ENCODE data around the gene IFIT1.
A peak's percentile ranks its signal among the peaks of the same experiment; 100 is the strongest.
"Not testable (repeated sequence)": the region's sequence is repeated elsewhere in the genome, so short reads cannot be mapped to it uniquely, and the experiment has no call there.

Gene IFIT1

GRCh38 chr10:89391907-89392756, at the start of gene IFIT1:
Gene IFIT1, plus strand, starts transcription at chr10:89392623. Its CDS starts 90 bp downstream, at chr10:89392713.
- H3K27ac Mint-ChIP-seq = peak within 1 kb of the TSS in 1 of 2 donors; percentile 66
- DNase-seq = no peak
- peaks cover 25% of the 10 kb centered on the region for H3K4me1 Mint-ChIP-seq
- H3K4me3 Mint-ChIP-seq = peak within 1 kb of the TSS; percentile 78 to 81
- no peaks in the 10 kb centered on the region for H3K9me3 Mint-ChIP-seq
- no peaks in the 10 kb centered on the region for H3K27me3 Mint-ChIP-seq
- ATAC-seq = peak; percentile 80

GRCh38 chr10:89343089-89343767, 49.2 kb upstream of the IFIT1 start:
- DNase-seq = no peak
- ATAC-seq = no peak
- Mint-ChIP-seq H3K27ac (no peak overlapping the region), H3K27me3 (peaks cover 66% of the 10 kb centered on the region), H3K4me1 (peaks cover 6% of the 10 kb centered on the region), H3K4me3 (no peak overlapping the region), H3K9me3 (no peaks in the 10 kb centered on the region)

GRCh38 chr10:89344156-89344555, 48.3 kb upstream of the IFIT1 start:
- DNase-seq (no peak), ATAC-seq (no peak)
- Mint-ChIP-seq H3K27ac (no peak overlapping the region), H3K9me3 (no peaks in the 10 kb centered on the region), H3K27me3 (peaks cover 61% of the 10 kb centered on the region), H3K4me3 (no peak overlapping the region), H3K4me1 (peaks cover 6% of the 10 kb centered on the region)

- DNase-seq = no peak
- H3K9me3 Mint-ChIP-seq = no peaks in the 10 kb centered on the region
- H3K27ac Mint-ChIP-seq = no peak overlapping the region
- H3K4me1 Mint-ChIP-seq = peaks cover 8% of the 10 kb centered on the region
- H3K27me3 Mint-ChIP-seq = peaks cover 60% of the 10 kb centered on the region
- no peak overlapping the region for H3K4me3 Mint-ChIP-seq
- no peak for ATAC-seq
Measured at GRCh38 chr10:89345367-89346000, 46.9 kb upstream of the IFIT1 start.

- no peak for ATAC-seq
- peaks cover 53% of the 10 kb centered on the region for H3K27me3 Mint-ChIP-seq
Measured at GRCh38 chr10:89346405-89347254, 45.8 kb upstream of the IFIT1 start.

GRCh38 chr10:89347701-89348457, 44.5 kb upstream of the IFIT1 start:
- Mint-ChIP-seq H3K27me3 (peaks cover 55% of the 10 kb centered on the region), H3K4me1 (peaks cover 29% of the 10 kb centered on the region), H3K9me3 (no peaks in the 10 kb centered on the region), H3K4me3 (no peak overlapping the region), H3K27ac (no peak overlapping the region)
- ATAC-seq = no peak
- DNase-seq = no peak

More at GRCh38 chr10:89346405-89347254, 45.8 kb upstream of the IFIT1 start:
- H3K27ac Mint-ChIP-seq = no peak overlapping the region
- DNase-seq = no peak
- H3K4me1 Mint-ChIP-seq = peaks cover 20% of the 10 kb centered on the region
- H3K9me3 Mint-ChIP-seq = no peaks in the 10 kb centered on the region
- H3K4me3 Mint-ChIP-seq = no peak overlapping the region

GRCh38 chr10:89348481-89348880, 43.9 kb upstream of the IFIT1 start:
- H3K27me3 Mint-ChIP-seq = peaks cover 55% of the 10 kb centered on the region
- ATAC-seq = no peak
- H3K27ac Mint-ChIP-seq = no peak overlapping the region
- no peak for DNase-seq
- H3K4me3 Mint-ChIP-seq = no peak overlapping the region
- no peaks in the 10 kb centered on the region for H3K9me3 Mint-ChIP-seq
- peaks cover 29% of the 10 kb centered on the region for H3K4me1 Mint-ChIP-seq

GRCh38 chr10:89348975-89349374, 43.4 kb upstream of the IFIT1 start:
- DNase-seq = no peak
- Mint-ChIP-seq H3K4me3 (no peak overlapping the region), H3K4me1 (peaks cover 29% of the 10 kb centered on the region), H3K27me3 (peaks cover 55% of the 10 kb centered on the region), H3K9me3 (no peaks in the 10 kb centered on the region), H3K27ac (no peak overlapping the region)
- no peak for ATAC-seq

- ATAC-seq = peak; percentile 6
- H3K4me1 Mint-ChIP-seq = peaks cover 29% of the 10 kb centered on the region
- not testable (repeated sequence) for H3K9me3 Mint-ChIP-seq, H3K27ac Mint-ChIP-seq, DNase-seq
- H3K27me3 Mint-ChIP-seq = peaks cover 62% of the 10 kb centered on the region
- peak overlapping the region in 1 of 2 donors; percentile 11 for H3K4me3 Mint-ChIP-seq
Measured at GRCh38 chr10:89350631-89351315, 41.6 kb upstream of the IFIT1 start.

GRCh38 chr10:89351412-89351779, 41.0 kb upstream of the IFIT1 start:
- H3K27me3 Mint-ChIP-seq = peaks cover 58% of the 10 kb centered on the region
- H3K9me3 Mint-ChIP-seq = no peaks in the 10 kb centered on the region
- ATAC-seq = peak; percentile 95
- peaks cover 27% of the 10 kb centered on the region for H3K4me1 Mint-ChIP-seq
- DNase-seq = peak in 1 of 2 donors; percentile 39
- no peak overlapping the region for H3K4me3 Mint-ChIP-seq
- no peak overlapping the region for H3K27ac Mint-ChIP-seq

- Mint-ChIP-seq H3K27ac (no peak overlapping the region), H3K27me3 (peaks cover 53% of the 10 kb centered on the region), H3K9me3 (no peaks in the 10 kb centered on the region), H3K4me3 (no peak overlapping the region), H3K4me1 (peaks cover 23% of the 10 kb centered on the region)
- ATAC-seq (no peak), DNase-seq (no peak)
Measured at GRCh38 chr10:89351780-89352597, 40.4 kb upstream of the IFIT1 start.

- peaks cover 23% of the 10 kb centered on the region for H3K4me1 Mint-ChIP-seq
- peaks cover 50% of the 10 kb centered on the region for H3K27me3 Mint-ChIP-seq
- no peaks in the 10 kb centered on the region for H3K9me3 Mint-ChIP-seq
- DNase-seq = no peak
- H3K4me3 Mint-ChIP-seq = no peak overlapping the region
- no peak for ATAC-seq
- H3K27ac Mint-ChIP-seq = no peak overlapping the region
Measured at GRCh38 chr10:89352802-89353201, 39.6 kb upstream of the IFIT1 start.

- Mint-ChIP-seq H3K27ac (no peak overlapping the region), H3K27me3 (peaks cover 45% of the 10 kb centered on the region), H3K4me1 (peaks cover 21% of the 10 kb centered on the region), H3K4me3 (no peak overlapping the region), H3K9me3 (no peaks in the 10 kb centered on the region)
- no peak for DNase-seq
- ATAC-seq = peak; percentile 37
Measured at GRCh38 chr10:89355394-89355931, 37.0 kb upstream of the IFIT1 start.

All from stimulated activated naive CD8-positive, alpha-beta T cell treated with anti-CD3 and anti-CD28 coated beads, Interleukin-15, amount 100 ng/mL, for 72 hours (primary cell).